Measurements from ENCODE around the gene SLC38A1.

- TF ChIP-seq CTCF (IDR thresholded peaks at IDR 0.05) (no peak), POLR2AphosphoS5 (IDR thresholded peaks at IDR 0.05) (no peak), POLR2A (IDR thresholded peaks at IDR 0.05) (no peak)
These were observed 35.2 kb upstream of the SLC38A1 start for GRCh38 chr12:46304070-46304469.

Measured in upper lobe of left lung (tissue), 4 donors.